ENCODE data around the gene HIVEP3. TPM values are rescaled to one million over a fixed set of nuclear protein-coding genes. Genes with fewer than 3 reads are reported as not detected.

Gene HIVEP3
- total RNA-seq, 1 donor from 2014 or later: 5.7 TPM

GRCh38 chr1:41612953-41613352 is 305.8 kb downstream of the HIVEP3 start:
- intact Hi-C loops (cut with micrococcal nuclease): no loop called here
- no peaks in the 10 kb centered on the region for H3K9me3 ChIP-seq (replicated peaks)
- no peak overlapping the region for H3K4me3 ChIP-seq
- no peak overlapping the region for H3K27ac ChIP-seq (replicated peaks)
- TF ChIP-seq, protein P1, sequence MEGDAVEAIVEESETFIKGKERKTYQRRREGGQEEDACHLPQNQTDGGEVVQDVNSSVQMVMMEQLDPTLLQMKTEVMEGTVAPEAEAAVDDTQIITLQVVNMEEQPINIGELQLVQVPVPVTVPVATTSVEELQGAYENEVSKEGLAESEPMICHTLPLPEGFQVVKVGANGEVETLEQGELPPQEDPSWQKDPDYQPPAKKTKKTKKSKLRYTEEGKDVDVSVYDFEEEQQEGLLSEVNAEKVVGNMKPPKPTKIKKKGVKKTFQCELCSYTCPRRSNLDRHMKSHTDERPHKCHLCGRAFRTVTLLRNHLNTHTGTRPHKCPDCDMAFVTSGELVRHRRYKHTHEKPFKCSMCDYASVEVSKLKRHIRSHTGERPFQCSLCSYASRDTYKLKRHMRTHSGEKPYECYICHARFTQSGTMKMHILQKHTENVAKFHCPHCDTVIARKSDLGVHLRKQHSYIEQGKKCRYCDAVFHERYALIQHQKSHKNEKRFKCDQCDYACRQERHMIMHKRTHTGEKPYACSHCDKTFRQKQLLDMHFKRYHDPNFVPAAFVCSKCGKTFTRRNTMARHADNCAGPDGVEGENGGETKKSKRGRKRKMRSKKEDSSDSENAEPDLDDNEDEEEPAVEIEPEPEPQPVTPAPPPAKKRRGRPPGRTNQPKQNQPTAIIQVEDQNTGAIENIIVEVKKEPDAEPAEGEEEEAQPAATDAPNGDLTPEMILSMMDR (IDR thresholded peaks at IDR 0.05; ENCODE audit: borderline replicate concordance): no peak
- H3K36me3 ChIP-seq: no peaks in the 10 kb centered on the region
- H3K4me1 ChIP-seq: peaks cover 16% of the 10 kb centered on the region
- DNase-seq: no peak
- no peaks in the 10 kb centered on the region for H3K27me3 ChIP-seq (ENCODE audit: low read depth)

GRCh38 chr1:41611932-41612450 is 306.7 kb downstream of the HIVEP3 start:
- Histone ChIP-seq H3K4me3 (no peak overlapping the region), H3K36me3 (no peaks in the 10 kb centered on the region), H3K4me1 (peaks cover 8% of the 10 kb centered on the region), H3K9me3 (replicated peaks) (no peaks in the 10 kb centered on the region), H3K27ac (replicated peaks) (no peak overlapping the region), H3K27me3 (ENCODE audit: low read depth) (no peaks in the 10 kb centered on the region)
- DNase-seq: no peak
- TF ChIP-seq, protein P1 (IDR thresholded peaks at IDR 0.05; ENCODE audit: borderline replicate concordance): no peak
- intact Hi-C loops (cut with micrococcal nuclease): no loop called here

- Histone ChIP-seq H3K27me3 (ENCODE audit: low read depth) (no peaks in the 10 kb centered on the region), H3K9me3 (replicated peaks) (no peaks in the 10 kb centered on the region), H3K4me1 (peaks cover 8% of the 10 kb centered on the region), H3K27ac (replicated peaks) (no peak overlapping the region), H3K4me3 (no peak overlapping the region), H3K36me3 (no peaks in the 10 kb centered on the region)
- TF ChIP-seq, protein P1 (IDR thresholded peaks at IDR 0.05; ENCODE audit: borderline replicate concordance): no peak
- intact Hi-C loops (cut with micrococcal nuclease): no loop called here
- no peak for DNase-seq
These were observed 307.4 kb downstream of the HIVEP3 start for GRCh38 chr1:41611068-41611931.

DNA sequence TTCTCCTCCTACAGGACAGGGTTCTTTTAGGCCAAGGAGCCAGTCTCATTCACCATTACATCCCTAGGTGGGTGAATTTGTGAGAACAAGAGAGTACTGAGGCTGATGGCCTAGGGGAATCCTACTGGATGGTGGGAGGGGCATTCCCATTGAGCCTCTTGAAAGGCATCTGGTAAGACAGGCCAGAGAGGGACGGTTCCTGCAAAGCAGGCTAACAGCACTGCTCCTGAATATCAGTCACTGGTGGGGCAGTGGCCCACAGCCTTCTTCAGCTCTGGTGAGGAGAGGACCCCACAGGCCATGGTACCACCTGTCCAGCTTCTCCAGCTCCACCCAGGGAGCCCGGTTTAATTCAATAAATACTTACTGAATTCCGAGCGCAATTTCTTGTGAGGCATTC is 308.4 kb downstream of the HIVEP3 start:
- Histone ChIP-seq H3K27me3 (ENCODE audit: low read depth) (no peaks in the 10 kb centered on the region), H3K36me3 (no peaks in the 10 kb centered on the region), H3K27ac (replicated peaks) (no peak overlapping the region), H3K4me3 (no peak overlapping the region), H3K9me3 (replicated peaks) (no peaks in the 10 kb centered on the region), H3K4me1 (peaks cover 8% of the 10 kb centered on the region)
- TF ChIP-seq, protein P1 (IDR thresholded peaks at IDR 0.05; ENCODE audit: borderline replicate concordance): no peak
- no peak for DNase-seq
- intact Hi-C loops (cut with micrococcal nuclease): no loop called here

GRCh38 chr1:41609166-41609883 is 309.4 kb downstream of the HIVEP3 start:
- H3K36me3 ChIP-seq: no peaks in the 10 kb centered on the region
- intact Hi-C loops (cut with micrococcal nuclease): no loop called here
- TF ChIP-seq, protein P1 (IDR thresholded peaks at IDR 0.05; ENCODE audit: borderline replicate concordance): no peak

More at GRCh38 chr1:41609166-41609883, 309.4 kb downstream of the HIVEP3 start:
- H3K4me1 ChIP-seq: peaks cover 8% of the 10 kb centered on the region
- no peak overlapping the region for H3K27ac ChIP-seq (replicated peaks)
- no peaks in the 10 kb centered on the region for H3K27me3 ChIP-seq (ENCODE audit: low read depth)
- no peaks in the 10 kb centered on the region for H3K9me3 ChIP-seq (replicated peaks)
- H3K4me3 ChIP-seq: no peak overlapping the region
- DNase-seq: no peak

Measured in left ventricle myocardium inferior (tissue), 1 donor.